Adrenal gland (tissue), 5 donors: ENCODE data around the gene NYNRIN.

Source experiments
- CTCF ChIP-seq, 6 experiments: fragments of 450-650 bp in 4 of 6; fragments of 200-600 bp in 2 of 6; sonication (generic) in 1 of 6; IDR thresholded peaks; 1 replicate in 5 of 6; 2 replicates in 1 of 6; pipeline versions ENCODE4 v1.5.1 to v1.8.0; 2016 to 2021; ENCODE audit warnings: antibody characterized with exemption in 6 of 6, mild to moderate bottlenecking in 2 of 6, moderate library complexity in 1 of 6
- POLR2A ChIP-seq, 2 donors: fragments of 450-650 bp; IDR thresholded peaks; one replicate each; pipeline ENCODE4 v1.6.1; 2017; ENCODE audit warnings: antibody characterized with exemption in 2 of 2, mild to moderate bottlenecking in 2 of 2, moderate library complexity in 1 of 2
- donor health status: DM: no; HTN: no; CAD: no.

- no peak for TF ChIP-seq CTCF (IDR thresholded peaks at IDR 0.05)
- no peak for TF ChIP-seq POLR2A (IDR thresholded peaks at IDR 0.05)
Observed at GRCh38 chr14:24379907-24380730, 18.7 kb upstream of the NYNRIN start.
